ENCODE results near the gene SYNJ1. TPM values are rescaled to one million over a fixed set of nuclear protein-coding genes. Genes with fewer than 3 reads are reported as not detected.
"Not testable (repeated sequence)": the region's sequence is repeated elsewhere in the genome, so short reads cannot be mapped to it uniquely, and the experiment has no call there.

SYNJ1 gene
- total RNA-seq, 1 donor from 2014 or later = 12.1 TPM

- TF ChIP-seq, protein P1, sequence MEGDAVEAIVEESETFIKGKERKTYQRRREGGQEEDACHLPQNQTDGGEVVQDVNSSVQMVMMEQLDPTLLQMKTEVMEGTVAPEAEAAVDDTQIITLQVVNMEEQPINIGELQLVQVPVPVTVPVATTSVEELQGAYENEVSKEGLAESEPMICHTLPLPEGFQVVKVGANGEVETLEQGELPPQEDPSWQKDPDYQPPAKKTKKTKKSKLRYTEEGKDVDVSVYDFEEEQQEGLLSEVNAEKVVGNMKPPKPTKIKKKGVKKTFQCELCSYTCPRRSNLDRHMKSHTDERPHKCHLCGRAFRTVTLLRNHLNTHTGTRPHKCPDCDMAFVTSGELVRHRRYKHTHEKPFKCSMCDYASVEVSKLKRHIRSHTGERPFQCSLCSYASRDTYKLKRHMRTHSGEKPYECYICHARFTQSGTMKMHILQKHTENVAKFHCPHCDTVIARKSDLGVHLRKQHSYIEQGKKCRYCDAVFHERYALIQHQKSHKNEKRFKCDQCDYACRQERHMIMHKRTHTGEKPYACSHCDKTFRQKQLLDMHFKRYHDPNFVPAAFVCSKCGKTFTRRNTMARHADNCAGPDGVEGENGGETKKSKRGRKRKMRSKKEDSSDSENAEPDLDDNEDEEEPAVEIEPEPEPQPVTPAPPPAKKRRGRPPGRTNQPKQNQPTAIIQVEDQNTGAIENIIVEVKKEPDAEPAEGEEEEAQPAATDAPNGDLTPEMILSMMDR (IDR thresholded peaks at IDR 0.05) = no peak
- intact Hi-C loops (cut with DNase I) = no loop called here
- H3K27me3 ChIP-seq = no peaks in the 10 kb centered on the region
These were observed 21.9 kb downstream of the SYNJ1 start for GRCh38 chr21:32705901-32706300.

GRCh38 chr21:32705139-32705538, 22.7 kb downstream of the SYNJ1 start:
- Histone ChIP-seq H3K36me3 (no peaks in the 10 kb centered on the region), H3K27ac (no peak overlapping the region), H3K9me3 (no peaks in the 10 kb centered on the region), H3K27me3 (no peaks in the 10 kb centered on the region), H3K4me1 (no peaks in the 10 kb centered on the region), H3K4me3 (no peak overlapping the region)
- TF ChIP-seq, protein P1 (IDR thresholded peaks at IDR 0.05) = no peak
- no peak for DNase-seq (ENCODE audit: low spot score in 2 of 2)
- intact Hi-C loops (cut with DNase I) = no loop called here

More at GRCh38 chr21:32705901-32706300, 21.9 kb downstream of the SYNJ1 start:
- Histone ChIP-seq H3K27ac (no peak overlapping the region), H3K9me3 (no peaks in the 10 kb centered on the region), H3K4me1 (no peaks in the 10 kb centered on the region), H3K4me3 (no peak overlapping the region), H3K36me3 (no peaks in the 10 kb centered on the region)
- DNase-seq (ENCODE audit: low spot score in 2 of 2) = no peak

GRCh38 chr21:32702702-32703101, 25.1 kb downstream of the SYNJ1 start:
- Histone ChIP-seq H3K36me3 (no peaks in the 10 kb centered on the region), H3K27ac (no peak overlapping the region), H3K4me1 (peaks cover 0 to 3% of the 10 kb centered on the region in 2 donors), H3K27me3 (no peaks in the 10 kb centered on the region), H3K4me3 (no peak overlapping the region), H3K9me3 (no peaks in the 10 kb centered on the region)
- TF ChIP-seq, protein P1 (IDR thresholded peaks at IDR 0.05) = no peak
- DNase-seq (ENCODE audit: low spot score in 2 of 2) = no peak
- intact Hi-C loops (cut with DNase I) = no loop called here

DNA sequence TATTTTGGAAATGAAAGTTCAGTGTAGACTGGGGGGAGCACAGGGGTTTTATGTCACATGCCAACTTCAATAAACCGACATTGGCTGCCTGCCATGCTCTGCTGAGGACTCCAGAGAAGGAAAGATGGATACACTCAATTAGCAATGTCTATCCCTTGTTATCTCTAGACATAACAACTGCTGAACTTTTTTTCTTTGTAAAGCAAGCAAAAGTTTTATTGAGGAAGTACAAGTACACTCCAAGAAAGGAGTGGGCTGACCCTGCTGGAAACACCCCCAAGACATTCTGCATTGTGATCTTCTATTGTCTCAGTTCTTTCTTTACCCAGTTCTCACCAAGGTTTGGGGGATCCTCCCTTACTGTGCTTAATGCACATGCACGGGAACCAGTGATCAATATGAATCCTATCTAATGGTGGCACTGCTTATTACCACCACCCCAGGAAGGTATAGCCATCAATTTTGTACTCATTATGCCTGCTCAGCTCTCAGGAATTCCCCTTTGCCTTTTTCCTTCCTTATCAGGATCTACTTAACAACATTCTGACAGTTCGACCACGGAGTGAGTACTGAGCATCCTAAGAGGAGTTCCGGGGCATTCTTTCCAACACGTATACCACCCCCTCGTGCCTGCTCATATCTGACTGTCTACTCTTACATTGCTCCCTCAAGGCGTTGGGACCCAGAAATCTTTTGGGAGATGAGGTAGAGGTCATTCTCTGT, 28.7 kb downstream of the SYNJ1 start:
- no peak for DNase-seq (ENCODE audit: low spot score in 2 of 2)
- Histone ChIP-seq H3K36me3 (no peaks in the 10 kb centered on the region), H3K27ac (no peak overlapping the region), H3K4me3 (no peak overlapping the region), H3K4me1 (peaks cover 0 to 3% of the 10 kb centered on the region in 2 donors), H3K27me3 (no peaks in the 10 kb centered on the region), H3K9me3 (no peaks in the 10 kb centered on the region)
- TF ChIP-seq, protein P1 (IDR thresholded peaks at IDR 0.05) = no peak
- intact Hi-C loops (cut with DNase I) = no loop called here

DNA sequence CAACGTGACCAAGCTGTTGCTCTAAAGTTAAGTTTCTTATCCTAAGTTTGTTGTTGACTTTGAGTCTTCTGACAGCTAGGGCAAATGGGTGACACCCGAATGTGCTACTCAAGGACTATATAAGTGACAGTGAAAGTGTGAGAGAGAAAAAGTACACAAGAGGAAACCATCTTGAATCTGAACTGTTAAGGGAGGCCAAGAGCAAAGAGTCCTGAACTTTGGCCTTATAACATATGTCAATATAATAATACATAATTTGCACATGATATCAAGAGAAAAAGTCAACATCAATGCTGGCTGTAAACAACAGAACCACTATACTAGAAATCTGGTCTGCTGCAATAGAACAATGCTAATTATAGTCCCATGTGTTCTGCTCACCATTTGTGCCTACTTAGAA, 29.5 kb downstream of the SYNJ1 start:
- Histone ChIP-seq H3K4me1 (peaks cover 0 to 3% of the 10 kb centered on the region in 2 donors), H3K36me3 (peaks cover 2 to 5% of the 10 kb centered on the region in 2 donors), H3K9me3 (no peaks in the 10 kb centered on the region), H3K27ac (no peak overlapping the region), H3K27me3 (no peaks in the 10 kb centered on the region), H3K4me3 (no peak overlapping the region)
- TF ChIP-seq, protein P1 (IDR thresholded peaks at IDR 0.05) = no peak
- intact Hi-C loops (cut with DNase I) = no loop called here
- DNase-seq (ENCODE audit: low spot score in 2 of 2) = no peak

- intact Hi-C loops (cut with DNase I); H3K4me3 ChIP-seq; H3K4me1 ChIP-seq: not testable (repeated sequence)
These were observed 32.3 kb downstream of the SYNJ1 start for GRCh38 chr21:32695482-32695881.

More at GRCh38 chr21:32695482-32695881, 32.3 kb downstream of the SYNJ1 start:
- H3K27me3 ChIP-seq; H3K9me3 ChIP-seq; H3K27ac ChIP-seq; DNase-seq (ENCODE audit: low spot score in 2 of 2): not testable (repeated sequence)
- H3K36me3 ChIP-seq = peaks cover 21 to 27% of the 10 kb centered on the region in 2 donors
